HG03060 (cell line): ENCODE results near the gene TPX2.

Source experiments
- ATAC-seq: cut with Tn5 transposase; IDR thresholded peaks from one replicate; pipeline ENCODE4 v1.9.1; 2021; ENCODE audit warnings: low read depth, moderate number of reproducible peaks; ENCODE audit not compliant: unreplicated experiment

Gene TPX2

GRCh38 chr20:31759836-31760518, 20.9 kb downstream of the TPX2 start:
- ATAC-seq: no peak

GRCh38 chr20:31760519-31761240, 21.6 kb downstream of the TPX2 start:
- ATAC-seq: no peak

- ATAC-seq: no peak
Observed at GRCh38 chr20:31764641-31765305, 25.7 kb downstream of the TPX2 start.

- no peak for ATAC-seq
Observed at GRCh38 chr20:31767805-31768204, 28.7 kb downstream of the TPX2 start.

GRCh38 chr20:31769681-31770080, 30.6 kb downstream of the TPX2 start:
- ATAC-seq: no peak

GRCh38 chr20:31770243-31770642, 31.2 kb downstream of the TPX2 start:
- ATAC-seq: no peak

GRCh38 chr20:31774408-31774807, 35.3 kb downstream of the TPX2 start:
- ATAC-seq: no peak

- ATAC-seq: no peak
Observed at GRCh38 chr20:31780839-31781238, 41.7 kb downstream of the TPX2 start.

GRCh38 chr20:31781945-31782344, 42.9 kb downstream of the TPX2 start:
- no peak for ATAC-seq

GRCh38 chr20:31784354-31785044, 45.4 kb downstream of the TPX2 start:
- ATAC-seq: no peak

GRCh38 chr20:31785089-31785488, 46.0 kb downstream of the TPX2 start:
- no peak for ATAC-seq

- ATAC-seq: no peak
Observed at GRCh38 chr20:31788578-31788977, 49.5 kb downstream of the TPX2 start.

GRCh38 chr20:31790401-31790800, 51.3 kb downstream of the TPX2 start:
- no peak for ATAC-seq

GRCh38 chr20:31797364-31797763, 58.3 kb downstream of the TPX2 start:
- no peak for ATAC-seq

- no peak for ATAC-seq
Observed at GRCh38 chr20:31801508-31801907, 62.4 kb downstream of the TPX2 start.

- ATAC-seq: no peak
Observed at GRCh38 chr20:31803552-31804291, 64.6 kb downstream of the TPX2 start.

- ATAC-seq: no peak
Observed at GRCh38 chr20:31806564-31807355, 67.7 kb downstream of the TPX2 start.

GRCh38 chr20:31808481-31808880, 69.4 kb downstream of the TPX2 start:
- no peak for ATAC-seq

- ATAC-seq: no peak
Observed at GRCh38 chr20:31809661-31810060, 70.6 kb downstream of the TPX2 start.

GRCh38 chr20:31811198-31811597, 72.1 kb downstream of the TPX2 start:
- no peak for ATAC-seq
